IPS DF 19.7 (cell line): ENCODE results near the gene VPS13D.
"Not testable (repeated sequence)": the region's sequence is repeated elsewhere in the genome, so short reads cannot be mapped to it uniquely, and the experiment has no call there.

Experiments used
- DNase-seq: peaks from one replicate; pipeline ENCODE4 v3.0.0-alpha.2; 2013; ENCODE audit warnings: low read depth, low spot score

VPS13D gene

DNA sequence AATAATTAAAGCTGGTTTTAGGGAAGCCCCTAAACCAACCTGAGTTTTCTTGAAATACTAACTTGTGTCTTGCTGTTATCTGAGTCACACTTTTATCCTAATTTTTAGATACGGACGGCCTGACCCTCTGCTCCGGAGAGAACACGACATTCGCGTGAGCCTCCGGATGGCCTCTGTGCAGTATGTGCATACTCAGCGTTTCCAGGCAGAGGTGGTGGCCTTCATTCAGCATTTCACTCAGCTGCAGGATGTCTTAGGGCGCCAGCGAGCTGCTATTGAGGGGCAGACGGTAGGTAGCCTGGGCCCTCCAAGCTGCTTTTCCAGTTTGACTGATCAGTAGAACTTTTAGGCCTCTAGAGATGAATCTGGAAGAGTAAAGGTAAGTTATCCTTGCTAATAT lies 63.6 kb downstream of the VPS13D start:
- DNase-seq = no peak

DNA sequence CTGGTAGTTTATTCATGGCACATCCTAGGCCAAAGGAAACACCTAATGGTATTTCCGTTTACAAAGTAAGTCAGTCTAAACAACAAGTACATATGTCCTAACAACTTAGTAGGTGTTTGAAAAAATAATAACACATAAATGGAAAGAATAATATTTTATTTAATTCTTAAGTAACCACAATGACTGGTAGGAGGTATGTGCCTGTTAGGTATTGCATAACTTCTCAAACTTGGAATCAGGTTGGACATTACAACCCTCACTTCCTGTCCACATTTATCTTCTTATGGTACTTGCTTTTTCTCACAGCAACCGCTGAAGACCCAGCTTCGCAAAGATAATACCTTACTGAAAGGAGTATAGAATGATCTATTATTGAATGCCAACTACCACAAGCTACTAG lies 64.2 kb downstream of the VPS13D start:
- no peak for DNase-seq

DNA sequence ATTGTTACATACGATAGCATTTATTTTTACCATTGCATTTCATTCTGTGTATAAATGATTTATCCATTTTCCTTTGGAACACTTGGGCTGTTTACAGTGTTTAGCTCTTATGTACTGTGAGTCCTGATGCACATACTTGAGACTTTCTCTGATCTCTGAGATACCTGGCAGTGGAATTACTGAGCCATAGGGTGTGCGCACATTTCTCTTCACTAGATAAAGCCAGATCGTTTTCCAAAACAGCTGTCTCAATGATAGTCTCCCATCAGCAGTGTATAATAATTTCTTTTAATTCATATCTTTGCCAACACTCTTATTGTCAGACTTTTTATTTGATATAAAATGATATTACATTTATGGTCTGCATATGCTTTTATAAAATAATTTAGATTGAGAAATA lies 66.2 kb downstream of the VPS13D start:
- no peak for DNase-seq

DNA sequence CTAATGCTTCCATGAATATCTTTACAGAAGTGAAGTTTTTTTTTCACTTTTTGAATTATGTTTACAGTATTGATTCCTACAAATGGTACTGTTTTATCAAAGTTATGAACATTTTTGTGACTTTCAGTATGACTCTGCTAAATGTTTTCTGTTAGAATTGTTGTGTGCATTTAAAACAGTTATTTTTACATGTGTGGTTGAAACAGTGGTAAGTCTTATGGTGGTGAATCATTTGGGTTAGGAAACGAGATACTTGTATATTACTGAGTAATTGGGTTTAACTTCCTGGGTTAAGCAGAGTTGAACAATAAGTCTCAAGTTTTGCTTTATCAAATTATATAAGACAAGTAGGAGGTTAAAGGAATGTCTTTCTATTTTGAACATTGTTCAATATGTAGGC lies 66.8 kb downstream of the VPS13D start:
- DNase-seq = no peak

DNA sequence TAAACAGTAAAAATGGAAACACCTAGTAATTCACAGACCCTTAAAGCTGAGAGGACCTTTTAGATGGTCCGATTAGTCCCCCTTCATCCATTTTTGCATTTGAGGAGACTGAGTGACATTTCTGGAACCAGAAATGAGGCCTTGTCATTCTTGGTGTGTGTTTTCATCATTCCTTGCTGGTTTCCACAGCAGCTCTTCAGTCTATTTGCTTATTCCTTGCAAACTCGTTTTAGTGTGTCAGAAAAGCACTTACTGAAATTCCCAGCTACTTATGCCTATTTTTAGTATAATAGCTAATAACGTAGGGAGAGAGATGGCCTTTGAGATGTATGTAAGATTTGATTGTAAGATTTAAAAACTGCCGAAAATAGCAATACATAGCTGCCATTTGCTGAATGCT lies 70.9 kb downstream of the VPS13D start:
- DNase-seq = no peak

DNA sequence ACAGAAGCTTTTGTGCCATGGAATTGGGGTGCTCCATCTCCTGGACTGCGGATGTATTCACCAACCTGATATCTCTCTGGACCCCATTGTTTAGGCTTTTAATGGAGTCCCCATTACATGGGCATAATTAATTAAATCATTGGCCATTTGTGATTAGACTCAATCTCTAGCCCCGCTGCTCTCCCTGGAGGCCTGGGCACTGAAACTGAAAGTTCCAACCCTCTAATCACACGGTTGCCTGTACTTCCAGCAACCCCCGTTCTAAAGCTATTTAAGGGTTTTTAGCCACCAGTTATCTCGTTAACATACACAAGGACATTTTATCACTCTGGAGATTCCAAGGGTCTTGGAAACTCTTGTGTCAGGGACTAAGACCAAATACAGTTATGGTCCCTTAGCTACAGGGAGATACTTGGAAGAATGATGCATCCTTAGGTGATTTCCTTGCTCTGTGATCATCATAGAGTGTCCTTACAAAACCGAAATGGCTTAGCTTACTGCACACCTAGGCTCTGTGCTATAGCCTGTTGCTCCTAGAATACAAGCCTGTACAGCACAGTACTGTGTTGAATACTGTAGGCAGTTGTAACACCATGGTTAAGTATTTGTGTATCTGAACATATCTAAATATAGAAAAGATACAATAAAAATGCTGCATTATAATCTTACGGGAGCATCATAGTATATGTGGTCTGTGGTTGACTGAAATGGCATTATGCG lies 71.8 kb downstream of the VPS13D start:
- DNase-seq = no peak

DNA sequence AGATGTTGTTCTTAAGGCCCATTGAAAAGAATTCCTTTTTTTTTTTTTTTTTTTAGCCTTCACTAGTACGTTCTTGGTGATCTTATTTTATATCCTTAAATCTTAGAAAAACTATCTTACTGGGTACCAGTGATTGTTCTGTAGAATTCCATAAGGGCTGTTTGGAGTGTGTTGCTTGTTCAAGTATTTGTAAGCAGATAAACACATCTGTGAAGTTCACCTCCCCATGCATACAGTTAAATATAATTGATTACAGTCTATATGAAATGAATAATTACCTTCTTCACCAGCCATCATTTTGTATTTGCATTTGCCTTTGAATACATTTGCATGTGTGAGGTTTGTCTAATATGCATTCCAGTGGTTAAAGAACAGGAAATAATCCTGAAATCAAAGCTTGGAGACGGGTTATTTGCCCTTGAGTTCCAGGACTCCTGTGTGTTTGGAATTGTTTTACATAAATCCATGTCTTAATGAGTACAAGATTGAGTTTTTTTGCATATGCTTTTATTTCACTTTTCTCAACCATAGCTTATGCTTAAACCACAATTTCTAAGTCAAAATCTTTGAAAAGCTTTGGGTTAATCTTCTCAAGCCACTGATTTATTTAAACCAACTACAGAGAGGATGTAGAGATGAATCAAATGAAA lies 73.1 kb downstream of the VPS13D start:
- no peak for DNase-seq

DNA sequence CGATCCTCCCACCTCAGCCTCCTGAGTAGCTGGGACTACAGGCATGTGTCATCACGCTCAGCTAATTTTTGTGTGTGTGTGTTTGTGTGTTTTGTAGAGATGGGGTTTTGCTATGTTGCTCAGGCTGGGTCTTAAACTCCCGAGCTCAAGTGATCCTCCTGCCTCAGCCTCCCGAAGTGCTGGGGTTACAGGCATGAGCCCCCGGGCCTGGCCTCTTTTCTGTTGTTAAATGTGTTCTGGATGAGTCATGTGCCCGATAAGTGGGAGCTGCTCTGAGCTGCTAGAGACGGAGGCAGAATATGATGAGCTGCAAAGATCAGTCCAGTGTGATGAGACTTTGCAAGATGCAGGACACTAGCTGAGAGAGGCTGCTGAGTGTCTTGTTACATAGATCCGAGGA lies 75.5 kb downstream of the VPS13D start:
- no peak for DNase-seq

DNA sequence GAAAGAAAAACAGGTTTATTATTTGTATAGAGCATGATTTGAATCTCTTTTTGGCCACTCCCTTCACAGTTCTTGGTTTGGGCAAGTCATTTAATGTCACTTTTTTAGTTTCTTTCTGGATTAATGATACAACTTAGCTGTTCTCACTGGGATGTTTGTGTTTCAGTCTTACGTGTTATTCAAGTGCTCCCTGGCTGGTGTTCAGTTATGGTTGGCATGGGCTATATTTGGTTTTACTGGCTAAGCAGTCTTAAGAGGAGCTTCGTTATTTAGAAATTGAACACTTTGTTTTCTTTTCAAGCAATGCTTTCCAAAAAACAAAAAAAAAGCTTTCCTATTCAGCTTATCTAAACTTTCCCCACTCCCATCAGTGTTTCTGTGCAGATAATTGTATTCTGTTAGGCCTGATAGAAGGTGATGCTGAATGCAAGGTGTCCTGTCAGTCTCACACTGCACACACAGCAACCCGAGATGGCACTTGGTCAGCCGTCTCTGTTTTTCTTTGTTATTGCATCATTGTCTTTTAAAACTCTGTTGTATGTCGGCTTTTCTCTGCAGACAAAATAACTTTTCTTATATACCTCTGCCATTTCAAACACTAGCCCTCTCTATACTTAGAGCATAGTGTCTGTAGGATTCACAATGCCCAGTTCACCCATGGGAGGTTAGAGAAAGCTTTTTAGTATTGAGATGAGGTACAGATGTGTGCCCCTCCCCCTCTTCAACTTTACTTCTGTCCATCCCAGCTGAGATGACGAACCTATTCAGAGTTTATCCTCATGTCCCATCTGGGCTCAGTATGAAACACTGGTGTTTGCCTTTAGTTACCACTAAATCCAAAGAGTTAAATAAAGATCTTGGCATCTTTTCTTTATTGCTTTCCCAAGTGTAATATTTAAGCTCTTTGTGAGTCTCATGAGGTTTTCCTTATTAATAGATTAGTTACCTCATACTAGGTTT lies 80.2 kb downstream of the VPS13D start:
- DNase-seq = no peak

DNA sequence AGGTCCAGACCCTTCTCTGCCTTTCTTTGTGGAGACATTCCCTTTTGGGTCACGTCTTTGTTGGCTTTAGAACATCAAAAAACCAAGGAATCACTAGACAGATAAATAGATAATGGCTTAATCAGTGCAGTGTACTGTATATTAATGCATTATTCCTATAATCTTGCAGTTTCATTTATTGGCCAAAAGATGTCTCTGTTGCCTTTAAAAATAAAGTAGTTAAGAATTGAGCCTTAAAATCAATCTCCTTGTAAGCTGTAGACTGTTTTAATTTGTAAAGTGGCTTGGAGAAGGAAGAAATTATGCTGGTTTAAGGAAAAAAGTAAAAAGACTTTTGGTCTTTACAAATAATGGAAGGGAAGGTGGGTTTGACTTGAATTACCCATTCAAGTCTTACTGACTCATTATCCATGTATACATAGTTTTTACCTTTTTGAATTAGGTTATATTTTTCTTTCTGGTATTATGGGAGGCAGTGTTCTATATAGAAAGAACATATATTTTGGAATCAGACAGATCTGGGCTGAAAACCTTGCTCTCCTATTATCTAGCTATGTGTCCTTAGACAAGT lies 84.6 kb downstream of the VPS13D start:
- no peak for DNase-seq

DNA sequence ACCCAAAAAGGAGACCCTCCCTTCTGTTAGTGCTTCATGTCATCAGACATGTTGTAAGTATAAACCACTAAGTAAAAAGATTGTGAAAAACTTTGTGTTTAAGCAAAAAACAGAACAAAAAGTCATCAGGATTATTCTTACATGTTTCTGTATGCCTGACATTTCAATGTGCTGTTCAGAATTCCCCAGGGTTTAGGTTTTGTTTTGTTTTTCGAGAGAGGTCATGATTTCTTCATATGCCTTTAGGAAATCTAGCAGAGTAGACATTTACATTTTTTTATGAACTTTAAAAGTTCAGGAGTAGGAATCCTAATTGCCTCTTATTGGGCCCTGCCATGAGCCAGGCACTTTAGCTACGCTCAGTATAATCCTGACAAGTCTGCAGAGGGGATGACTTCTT lies 85.3 kb downstream of the VPS13D start:
- DNase-seq = no peak

DNA sequence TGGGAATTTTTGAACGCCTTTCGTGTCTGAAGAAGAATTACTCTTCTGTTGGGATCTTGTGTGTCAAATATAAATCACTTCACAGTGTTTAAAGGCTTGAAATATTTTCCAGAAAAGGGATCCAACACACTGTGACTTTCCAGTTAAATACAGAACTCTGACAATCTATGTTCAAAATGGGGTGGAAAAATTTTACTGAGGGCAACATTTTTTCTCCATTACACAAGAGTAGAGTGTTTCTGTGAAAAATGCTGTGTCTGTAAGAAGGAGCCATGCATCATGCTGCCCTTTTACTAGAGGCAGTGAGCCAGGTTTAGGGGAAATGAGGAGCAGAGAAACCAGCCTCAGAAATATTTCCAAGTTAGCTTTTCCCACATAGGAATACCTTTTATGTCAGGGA lies 86.5 kb downstream of the VPS13D start:
- DNase-seq = no peak

DNA sequence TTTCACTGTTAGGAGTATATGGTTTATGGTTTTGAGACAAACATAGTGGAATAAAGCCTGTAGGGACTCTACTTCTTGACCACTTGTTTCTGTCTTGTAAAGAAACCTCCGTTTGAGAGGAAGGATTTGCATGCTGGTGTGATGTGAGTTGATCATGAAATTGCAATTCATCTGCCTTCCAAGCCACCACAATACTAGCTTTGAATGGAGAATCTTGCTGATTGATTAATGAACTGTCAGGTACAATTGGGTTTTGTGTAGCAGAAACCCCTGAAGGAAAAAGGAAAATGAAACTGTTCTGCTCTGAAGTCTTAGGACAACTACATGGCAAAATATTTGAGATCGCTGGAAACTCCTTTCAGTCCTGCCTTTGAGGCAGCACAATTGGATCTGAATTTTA lies 90.7 kb downstream of the VPS13D start:
- no peak for DNase-seq

DNA sequence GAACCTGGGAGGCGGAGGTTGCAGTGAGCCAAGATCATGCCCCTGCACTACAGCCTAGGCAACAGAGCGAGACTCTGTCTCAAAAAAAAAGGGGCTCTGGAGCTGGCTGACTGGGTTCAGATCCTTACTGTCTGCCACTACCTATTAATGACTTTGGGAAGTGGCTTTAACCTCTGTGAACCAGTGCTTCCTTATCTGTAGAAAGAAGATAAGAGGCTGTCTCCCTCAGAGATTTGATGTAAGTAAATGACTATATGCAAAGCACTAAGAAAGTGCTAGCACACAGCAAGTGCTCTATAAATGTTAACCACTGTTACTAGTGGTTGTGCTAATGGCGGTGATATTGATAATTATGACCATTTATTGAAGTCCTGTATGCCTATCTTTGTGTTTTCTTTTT lies 94.6 kb downstream of the VPS13D start:
- DNase-seq = no peak

DNA sequence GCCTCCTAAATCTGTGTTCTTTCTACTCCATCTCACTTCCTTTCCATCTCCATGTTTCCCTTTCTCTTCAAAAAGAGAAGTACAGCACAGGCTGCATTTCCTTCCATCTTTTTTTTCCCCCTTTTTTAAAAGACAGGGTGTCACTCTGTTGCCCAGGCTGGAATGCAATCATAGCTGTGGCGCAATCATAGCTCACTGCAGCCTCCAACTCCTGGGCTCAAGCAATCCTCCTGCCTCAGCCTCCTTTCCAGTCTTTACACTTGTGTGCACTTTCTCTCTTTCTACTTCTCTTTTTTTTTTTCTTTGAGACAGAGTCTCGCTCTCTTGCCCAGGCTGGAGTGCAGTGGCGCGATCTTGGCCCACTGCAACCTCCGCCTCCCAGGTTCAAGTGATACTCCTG lies 95.1 kb downstream of the VPS13D start:
- not testable (repeated sequence) for DNase-seq

DNA sequence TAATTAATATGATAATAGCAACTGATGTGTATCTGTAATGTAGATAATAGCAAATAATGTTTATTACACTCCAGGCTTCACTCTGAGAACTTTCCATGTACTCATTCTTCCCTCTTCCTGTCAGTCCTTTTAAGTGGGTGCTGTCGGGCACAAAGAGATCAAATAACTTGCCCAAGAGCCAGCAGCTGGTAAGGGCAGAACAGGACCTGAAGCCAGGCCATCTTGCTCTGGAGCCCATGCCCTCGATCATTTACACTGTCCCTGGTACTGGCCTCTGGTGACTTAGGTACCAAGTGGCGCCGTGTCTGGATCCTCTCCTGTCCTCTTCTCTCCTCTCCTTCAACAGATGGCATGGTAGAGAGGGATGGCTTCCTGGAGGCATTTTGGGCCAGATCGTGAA lies 97.2 kb downstream of the VPS13D start:
- no peak for DNase-seq

DNA sequence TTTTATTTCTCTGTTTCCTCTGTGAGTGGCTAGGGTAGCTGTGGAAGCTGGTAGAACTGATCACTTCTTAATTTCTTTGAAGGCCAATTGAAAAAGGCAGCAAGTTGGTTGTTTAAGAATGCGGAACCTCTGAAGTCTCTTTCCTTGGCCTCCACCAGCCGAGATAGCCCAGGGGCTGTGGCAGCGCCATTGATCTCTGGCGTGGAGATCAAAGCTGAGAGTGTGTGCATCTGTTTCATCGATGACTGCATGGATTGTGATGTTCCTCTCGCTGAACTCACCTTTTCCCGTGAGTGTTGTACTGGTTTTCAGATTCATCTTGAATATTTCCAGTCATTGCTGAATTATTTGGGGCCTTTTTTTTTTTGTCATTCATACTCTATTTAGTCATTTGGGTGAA lies 97.7 kb downstream of the VPS13D start:
- DNase-seq = no peak

DNA sequence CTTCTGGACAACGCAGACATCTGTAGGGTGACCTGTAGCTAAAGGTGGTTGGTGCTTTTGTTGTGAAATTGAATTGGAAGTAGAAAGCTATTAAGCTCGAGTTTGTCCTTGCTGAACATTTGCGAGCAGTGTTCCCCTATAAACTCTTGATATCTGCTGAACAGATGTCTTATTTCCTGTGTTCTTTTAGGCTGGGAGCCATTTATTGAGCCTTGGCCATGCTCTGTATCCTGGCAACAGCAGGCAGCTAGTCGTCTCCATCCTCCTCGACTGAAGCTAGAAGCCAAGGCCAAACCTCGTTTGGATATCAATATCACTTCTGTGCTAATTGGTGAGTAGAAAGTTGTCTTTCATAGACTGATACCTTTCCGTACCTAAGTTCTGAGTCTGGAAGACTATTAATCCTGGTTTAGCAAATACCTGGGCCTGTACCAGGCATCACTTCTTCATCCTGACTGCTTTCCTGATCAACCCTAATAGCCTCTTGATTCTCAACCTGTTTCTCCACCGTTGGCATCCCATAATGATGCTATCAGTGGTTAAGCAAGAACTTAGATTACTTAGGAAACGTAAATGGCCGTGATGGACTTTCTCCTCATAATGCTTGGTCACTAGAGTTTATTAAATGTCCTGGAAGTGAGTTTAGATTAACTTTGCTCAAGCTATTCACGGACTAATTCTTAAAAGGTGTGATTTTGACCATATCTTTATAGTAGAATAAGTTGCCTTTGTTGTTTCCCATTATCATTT lies 103.4 kb downstream of the VPS13D start:
- no peak for DNase-seq

DNA sequence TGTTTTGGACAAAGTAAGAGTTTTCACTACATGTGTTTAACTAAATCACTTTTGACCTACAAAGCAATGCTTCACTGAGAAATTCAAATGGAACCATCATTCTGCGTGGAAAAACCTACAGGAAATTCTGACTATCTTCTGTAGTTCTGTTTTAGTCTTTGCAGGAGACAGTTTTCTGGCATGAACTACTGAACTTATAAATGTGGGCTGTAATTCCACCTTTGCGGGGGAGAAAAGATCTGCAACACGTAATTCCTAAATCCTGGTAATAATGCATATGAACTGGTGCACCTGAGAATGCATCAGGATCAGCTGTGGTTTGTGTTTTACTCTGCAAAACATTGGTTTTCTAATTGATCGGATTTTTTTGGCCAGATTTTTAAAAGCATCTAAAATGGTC lies 106.0 kb downstream of the VPS13D start:
- DNase-seq = no peak

DNA sequence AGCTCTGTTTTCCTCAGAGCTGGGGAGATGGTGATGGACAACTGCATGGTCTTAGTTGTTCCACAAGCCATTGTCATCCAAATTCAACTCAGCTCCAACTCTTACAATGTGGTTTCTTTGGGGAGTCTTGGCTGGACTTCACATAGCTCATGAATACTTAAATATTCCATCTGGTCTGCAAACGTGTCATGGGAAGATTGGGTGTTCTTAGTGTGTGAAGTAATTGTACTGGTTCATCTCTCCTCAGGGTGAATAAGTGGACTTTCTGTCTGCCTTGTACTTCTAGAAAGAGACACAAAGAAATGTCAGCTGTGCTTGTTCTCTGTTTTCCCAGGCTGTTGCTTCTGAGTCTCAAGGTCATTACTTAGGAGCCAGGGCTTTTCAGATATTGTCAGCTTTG lies 106.6 kb downstream of the VPS13D start:
- no peak for DNase-seq

DNA sequence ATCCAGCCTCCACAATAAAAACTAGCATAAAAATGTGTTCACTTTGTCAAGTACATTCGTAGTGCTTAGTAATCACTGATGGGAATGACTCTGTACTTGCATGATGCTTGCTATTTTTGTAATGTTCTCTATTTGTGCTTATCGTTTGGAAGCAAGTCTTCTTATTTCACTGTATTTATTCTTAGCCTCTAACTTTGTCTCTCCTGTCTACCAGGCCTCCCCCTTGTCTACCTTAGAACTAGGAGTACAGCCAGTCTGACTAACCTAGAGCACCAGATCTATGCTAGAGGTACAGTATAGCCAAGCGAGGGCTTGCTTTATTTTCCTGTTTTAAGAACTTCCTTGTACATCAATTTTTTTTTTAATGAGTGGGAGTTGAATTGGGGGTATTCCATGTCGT lies 108.2 kb downstream of the VPS13D start:
- no peak for DNase-seq

DNA sequence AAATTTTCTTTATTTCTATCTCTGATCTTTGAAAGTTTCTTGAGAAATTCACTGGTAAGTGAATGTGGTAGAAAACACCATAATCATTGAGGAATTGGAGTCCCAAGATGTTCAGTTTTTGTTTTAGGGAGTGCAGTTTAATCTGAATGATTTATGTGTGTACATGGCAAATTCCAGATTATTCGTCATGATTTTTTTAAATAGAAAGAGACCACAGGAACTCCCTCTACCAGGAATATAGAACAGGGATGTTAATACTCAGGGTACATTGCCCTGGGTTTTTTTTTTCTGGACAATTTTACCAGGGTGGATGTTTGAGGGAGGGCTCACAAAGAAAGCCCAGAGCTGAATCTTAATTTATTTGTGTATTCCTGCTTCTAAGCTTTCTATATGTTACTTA lies 109.0 kb downstream of the VPS13D start:
- DNase-seq = no peak
